ENCODE results near the gene SNORC. TPM values are rescaled to one million over a fixed set of nuclear protein-coding genes. Genes with fewer than 3 reads are reported as not detected.

The SNORC gene
- total and polyA plus RNA-seq, 2 of the 13 experiments (the other 11 are each of a cell fraction or from before 2014, with no cell fraction given): 59.1 to 86.1 TPM

GRCh38 chr2:232869138-232870017 lies 686 bp upstream of the SNORC start (continued):
- TF ChIP-seq AKNA (CRISPR knock-in tag; IDR thresholded peaks at IDR 0.05; ENCODE audit: borderline replicate concordance): no peak
- TF ChIP-seq RBFOX2 (IDR thresholded peaks at IDR 0.05; ENCODE audit: low read depth, low read length): no peak
- no peak for TF ChIP-seq HHEX (CRISPR knock-in tag; IDR thresholded peaks at IDR 0.05)
- no peak for TF ChIP-seq HNRNPUL1 (IDR thresholded peaks at IDR 0.05; ENCODE audit: low read depth, low read length)
- no peak for TF ChIP-seq MLLT10 (CRISPR knock-in tag; IDR thresholded peaks at IDR 0.05)
- TF ChIP-seq ZNF724P (CRISPR knock-in tag; IDR thresholded peaks at IDR 0.05; ENCODE audit: borderline replicate concordance): no peak
- TF ChIP-seq ZKSCAN1 (IDR thresholded peaks at IDR 0.05; ENCODE audit: low read length): no peak
- TF ChIP-seq PAF1 (CRISPR knock-in tag; IDR thresholded peaks at IDR 0.05): no peak
- TF ChIP-seq NFYC (CRISPR knock-in tag; IDR thresholded peaks at IDR 0.05): no peak
- TF ChIP-seq ZNF572 (CRISPR knock-in tag; IDR thresholded peaks at IDR 0.05): no peak
- TF ChIP-seq NFIB (CRISPR knock-in tag; IDR thresholded peaks at IDR 0.05; ENCODE audit: borderline replicate concordance): no peak
- TF ChIP-seq ZSCAN22 (CRISPR knock-in tag; IDR thresholded peaks at IDR 0.05): no peak
- TF ChIP-seq SIX1 (CRISPR knock-in tag; IDR thresholded peaks at IDR 0.05; ENCODE audit: borderline replicate concordance): no peak
- no peak for TF ChIP-seq ZNF234 (CRISPR knock-in tag; conservative IDR thresholded peaks at IDR 0.05)
- TF ChIP-seq CBX5 (CRISPR knock-in tag; IDR thresholded peaks at IDR 0.05; ENCODE audit: borderline replicate concordance): 0 out of 2 replicates have a peak, but pooled peaks have one; percentile 16
- TF ChIP-seq TARDBP (CRISPR knock-in tag; IDR thresholded peaks at IDR 0.05): 0 out of 2 replicates have a peak, but pooled peaks have one; percentile 32
- no peak for TF ChIP-seq DMTF1 (CRISPR knock-in tag; IDR thresholded peaks at IDR 0.05)
- no peak for TF ChIP-seq ZFAT (CRISPR knock-in tag; conservative IDR thresholded peaks at IDR 0.05)
- peak; percentile 65 for TF ChIP-seq ZEB1 (IDR thresholded peaks at IDR 0.05; ENCODE audit: insufficient replicate concordance, low read depth)
- TF ChIP-seq HINFP (CRISPR knock-in tag; IDR thresholded peaks at IDR 0.05; ENCODE audit: low read depth): no peak
- 0 out of 2 replicates have a peak, but pooled peaks have one; percentile 20 for TF ChIP-seq ZNF746 (CRISPR knock-in tag; IDR thresholded peaks at IDR 0.05)
- no peak for TF ChIP-seq ATF3 (CRISPR knock-in tag; IDR thresholded peaks at IDR 0.05)
